OCI-LY7 (cell line): Measurements from ENCODE around the gene NUDT13. TPM values are rescaled to one million over a fixed set of nuclear protein-coding genes. Genes with fewer than 3 reads are reported as not detected.

Experiments
- BruUV-seq: library from RNA; stranded (reverse); fragments of 400-500 nt; replicated peaks from 2 replicates; lab custom pipeline; 2021; lab: Mats Ljungman, UMichigan
- CTCF ChIA-PET: fragments of 300-600 bp; sonication (Branson Sonifier 250); formaldehyde crosslinking; loops from one replicate; lab custom pipeline; 2022; ENCODE audit warnings: antibody characterized with exemption; ENCODE audit not compliant: unreplicated experiment; lab: Charles Lee
- POLR2A ChIA-PET: fragments of 300-600 bp; sonication (Branson Sonifier 250); formaldehyde crosslinking; loops from one replicate; lab custom pipeline; 2022; ENCODE audit warnings: antibody characterized with exemption; lab: Charles Lee
- DNase-seq: peaks from one replicate; pipeline ENCODE4 v3.0.0-alpha.2; 2015; ENCODE audit warnings: low spot score
- H2AFZ ChIP-seq: fragments of 200-600 bp; sonication (generic), shearing (Covaris generic); 2 replicates; pipeline ENCODE4 v1.6.1; 2014; ENCODE audit warnings: mild to moderate bottlenecking, antibody characterized with exemption, low read length, moderate library complexity
- H3K27ac ChIP-seq: fragments of 200-600 bp; sonication (generic); 2 replicates; pipeline ENCODE4 v1.5.1; 2014; ENCODE audit warnings: mixed run types, low read depth, mild to moderate bottlenecking, moderate library complexity, low read length, inconsistent platforms; ENCODE audit not compliant: poor library complexity, severe bottlenecking
- H3K36me3 ChIP-seq: fragments of 200-600 bp; sonication (generic); 2 replicates; pipeline ENCODE4 v1.6.1; 2014; ENCODE audit warnings: mild to moderate bottlenecking, antibody characterized with exemption, low read length, moderate library complexity, mixed read lengths; ENCODE audit not compliant: insufficient read depth
- H3K4me1 ChIP-seq: fragments of 200-600 bp; sonication (generic); 2 replicates; pipeline ENCODE4 v1.5.1; 2014; ENCODE audit warnings: mild to moderate bottlenecking, low read length; ENCODE audit not compliant: insufficient read depth, poor library complexity, severe bottlenecking
- H3K4me2 ChIP-seq: fragments of 200-600 bp; sonication (generic); 2 replicates; pipeline ENCODE4 v1.6.1; 2014; ENCODE audit warnings: mild to moderate bottlenecking, low read length
- H3K4me3 ChIP-seq: fragments of 200-600 bp; sonication (generic); 2 replicates; pipeline ENCODE4 v1.5.1; 2014; ENCODE audit warnings: mild to moderate bottlenecking, low read depth, low read length; ENCODE audit not compliant: poor library complexity, severe bottlenecking
- H3K79me2 ChIP-seq: fragments of 200-600 bp; sonication (generic); 2 replicates; pipeline ENCODE4 v1.6.1; 2016; ENCODE audit warnings: low read depth, mild to moderate bottlenecking, low read length, moderate library complexity, mixed read lengths; ENCODE audit not compliant: insufficient read depth
- H3K9me2 ChIP-seq: fragments of 200-600 bp; sonication (generic); 2 replicates; pipeline ENCODE4 v1.6.1; 2016; ENCODE audit warnings: mild to moderate bottlenecking, low read length, mixed read lengths; ENCODE audit not compliant: insufficient read depth
- H3K9me3 ChIP-seq: fragments of 200-600 bp; sonication (generic); 2 replicates; pipeline ENCODE4 v1.6.1; 2014; ENCODE audit warnings: mild to moderate bottlenecking, mixed run types, low read length, mixed read lengths
- H4K20me1 ChIP-seq: fragments of 200-600 bp; sonication (generic); 2 replicates; pipeline ENCODE4 v1.6.1; 2014; ENCODE audit warnings: mild to moderate bottlenecking, antibody characterized with exemption, low read length, moderate library complexity, mixed read lengths; ENCODE audit not compliant: insufficient read depth
- EZH2phosphoT487 ChIP-seq: fragments of 200-600 bp; sonication (generic); IDR thresholded peaks from 2 replicates; pipeline ENCODE4 v1.6.1; 2018; ENCODE audit warnings: low read depth, borderline replicate concordance, mild to moderate bottlenecking, mixed run types, antibody characterized with exemption, low read length, moderate library complexity, mixed read lengths
- intact Hi-C: fragments of 100-400 bp; cut with micrococcal nuclease; formaldehyde crosslinking; loops from one replicate; pipeline ENCODE4 v1.10.0; 2022; ENCODE audit not compliant: unreplicated experiment
- total RNA-seq, 2 experiments: library from RNA; depleted of rRNA in 1 of 2; stranded (reverse); fragments of >200 nt in 1 of 2; shearing (Covaris generic) in 1 of 2; gene quantifications; 2 replicates each; pipeline ENCODE4 v1.2.3, GENCODE V29; 2014 to 2022
- TF ChIP-seq, protein P1 (sequence below): fragments of 200-600 bp; sonication (generic); conservative IDR thresholded peaks from 2 replicates; pipeline ENCODE4 v1.5.1; 2014; ENCODE audit warnings: mild to moderate bottlenecking, antibody characterized with exemption, low read length, moderate library complexity, mixed read lengths

The NUDT13 gene
- total RNA-seq, 2 experiments from 2014 or later, result not detected

DNA sequence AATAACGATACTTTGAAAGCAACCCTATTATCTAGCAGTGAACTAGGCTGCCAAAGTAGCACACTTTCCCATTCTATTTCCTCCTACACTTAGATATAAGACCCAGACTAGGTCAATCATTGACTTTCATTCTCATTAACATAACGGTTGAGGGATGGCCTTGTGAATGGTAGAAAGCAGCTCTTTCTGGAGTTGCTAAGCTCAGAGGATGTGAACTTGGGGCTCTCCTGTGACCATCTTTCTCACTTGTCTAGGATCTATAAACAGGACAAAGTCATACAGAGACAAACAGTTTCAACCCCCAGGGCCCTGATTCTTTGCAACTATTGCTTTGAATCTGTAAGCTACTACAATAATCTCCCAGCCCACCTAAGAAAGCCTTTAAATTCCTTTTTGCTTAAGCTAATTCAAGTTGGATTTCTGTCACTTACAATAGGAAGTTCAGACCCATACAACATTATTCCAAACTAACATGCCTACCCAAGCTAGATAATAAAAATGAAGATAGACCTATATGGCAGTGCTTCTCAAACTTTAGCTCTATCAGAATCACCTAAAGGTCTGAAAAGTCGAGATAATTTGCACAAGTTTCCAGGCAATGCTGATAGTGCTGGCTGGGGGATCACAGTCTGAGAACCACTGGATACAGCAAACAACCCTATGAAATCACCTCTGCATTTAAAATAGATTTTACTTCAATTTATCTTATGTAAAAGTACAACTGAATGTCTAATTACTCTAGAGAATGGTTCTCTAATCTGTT, 30.3 kb upstream of the NUDT13 start:
- no peak for TF ChIP-seq EZH2phosphoT487
- TF ChIP-seq, protein P1, sequence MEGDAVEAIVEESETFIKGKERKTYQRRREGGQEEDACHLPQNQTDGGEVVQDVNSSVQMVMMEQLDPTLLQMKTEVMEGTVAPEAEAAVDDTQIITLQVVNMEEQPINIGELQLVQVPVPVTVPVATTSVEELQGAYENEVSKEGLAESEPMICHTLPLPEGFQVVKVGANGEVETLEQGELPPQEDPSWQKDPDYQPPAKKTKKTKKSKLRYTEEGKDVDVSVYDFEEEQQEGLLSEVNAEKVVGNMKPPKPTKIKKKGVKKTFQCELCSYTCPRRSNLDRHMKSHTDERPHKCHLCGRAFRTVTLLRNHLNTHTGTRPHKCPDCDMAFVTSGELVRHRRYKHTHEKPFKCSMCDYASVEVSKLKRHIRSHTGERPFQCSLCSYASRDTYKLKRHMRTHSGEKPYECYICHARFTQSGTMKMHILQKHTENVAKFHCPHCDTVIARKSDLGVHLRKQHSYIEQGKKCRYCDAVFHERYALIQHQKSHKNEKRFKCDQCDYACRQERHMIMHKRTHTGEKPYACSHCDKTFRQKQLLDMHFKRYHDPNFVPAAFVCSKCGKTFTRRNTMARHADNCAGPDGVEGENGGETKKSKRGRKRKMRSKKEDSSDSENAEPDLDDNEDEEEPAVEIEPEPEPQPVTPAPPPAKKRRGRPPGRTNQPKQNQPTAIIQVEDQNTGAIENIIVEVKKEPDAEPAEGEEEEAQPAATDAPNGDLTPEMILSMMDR, result no peak
- no peak for DNase-seq
- no peak overlapping the region for H2AFZ ChIP-seq
- H4K20me1 ChIP-seq, result no peaks in the 10 kb centered on the region
- no peak overlapping the region for H3K4me3 ChIP-seq
- peaks cover 11% of the 10 kb centered on the region for H3K36me3 ChIP-seq
- POLR2A ChIA-PET, result interaction anchor here (0.6 to 1.5 kb wide), 2 partner anchors 12 to 96 kb away, joined by 3 to 5 read pairs; no protein-coding TSS in a partner anchor
- no TSS peak for BruUV-seq
- H3K9me3 ChIP-seq, result no peaks in the 10 kb centered on the region
- CTCF ChIA-PET, result no interaction called here
- no peak overlapping the region for H3K4me2 ChIP-seq
- peaks cover 10% of the 10 kb centered on the region for H3K4me1 ChIP-seq
- H3K9me2 ChIP-seq, result no peaks in the 10 kb centered on the region
- intact Hi-C loops, result no loop called here
- H3K27ac ChIP-seq, result no peak overlapping the region
- peaks cover 33% of the 10 kb centered on the region; the same call in 1 of the 2 replicates for H3K79me2 ChIP-seq

DNA sequence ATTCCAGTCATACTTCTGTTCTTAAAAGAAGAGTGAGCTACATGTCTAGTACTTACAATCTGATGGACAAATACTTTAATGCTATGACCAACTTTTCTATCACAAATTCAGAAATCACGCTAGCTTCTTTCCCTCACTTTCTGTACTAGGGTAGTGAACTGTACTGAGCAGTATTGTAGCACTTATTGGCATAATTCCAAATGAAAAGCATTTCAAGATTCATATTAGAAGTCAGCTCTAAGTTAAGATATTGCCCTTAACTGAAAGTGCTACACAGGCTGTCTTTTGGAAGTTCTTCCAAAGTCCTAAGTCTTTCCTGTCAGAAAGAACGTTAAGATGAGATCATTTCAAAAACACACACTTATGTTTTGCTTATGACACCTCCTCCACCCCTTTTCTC, 27.0 kb upstream of the NUDT13 start:
- BruUV-seq, result no TSS peak
- no peak overlapping the region for H3K4me2 ChIP-seq
- no peaks in the 10 kb centered on the region for H4K20me1 ChIP-seq
- no peak overlapping the region for H2AFZ ChIP-seq
- H3K79me2 ChIP-seq, result peaks cover 36% of the 10 kb centered on the region; the same call in 1 of the 2 replicates
- TF ChIP-seq EZH2phosphoT487, result no peak
- no peak for DNase-seq
- H3K4me1 ChIP-seq, result no peaks in the 10 kb centered on the region
- no peaks in the 10 kb centered on the region for H3K9me2 ChIP-seq
- ChIA-PET CTCF (no interaction called here), POLR2A (interaction anchor here (0.5 to 2.2 kb wide), 5 partner anchors 10 to 42 kb away, joined by 3 to 11 read pairs (median 3); no protein-coding TSS in a partner anchor)
- no peaks in the 10 kb centered on the region for H3K9me3 ChIP-seq
- no peak overlapping the region for H3K27ac ChIP-seq
- H3K36me3 ChIP-seq, result peaks cover 11% of the 10 kb centered on the region
- H3K4me3 ChIP-seq, result no peak overlapping the region
- intact Hi-C loops, result no loop called here

DNA sequence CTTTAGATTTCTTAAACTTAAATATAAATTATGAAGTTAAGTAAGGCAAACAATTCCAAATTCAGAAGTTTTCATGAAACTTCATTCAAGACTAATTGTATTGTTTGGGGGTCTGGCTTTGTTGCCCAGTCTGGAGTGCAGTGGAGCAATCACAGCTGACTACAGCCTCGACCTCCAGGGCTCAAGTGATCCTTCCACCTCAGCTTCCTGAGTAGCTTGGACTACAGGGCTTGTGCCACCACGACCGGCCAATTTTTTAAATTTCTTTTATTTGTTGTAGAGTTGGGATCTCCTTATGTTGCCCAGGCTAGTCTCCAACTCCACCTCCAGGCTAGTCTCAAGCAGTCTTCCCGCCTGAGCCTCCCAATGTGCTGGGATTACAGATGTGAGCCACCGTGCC, 26.0 kb upstream of the NUDT13 start:
- Histone ChIP-seq H3K9me3 (no peaks in the 10 kb centered on the region), H3K4me3 (no peak overlapping the region), H4K20me1 (no peaks in the 10 kb centered on the region), H3K9me2 (no peaks in the 10 kb centered on the region), H3K36me3 (peaks cover 7% of the 10 kb centered on the region), H2AFZ (no peak overlapping the region), H3K4me1 (no peaks in the 10 kb centered on the region), H3K27ac (no peak overlapping the region), H3K4me2 (no peak overlapping the region), H3K79me2 (peaks cover 32% of the 10 kb centered on the region; the same call in 1 of the 2 replicates)
- no peak for DNase-seq
- ChIA-PET POLR2A (interaction anchor here (0.7 to 1.5 kb wide), 4 partner anchors 9 to 648 kb away, joined by 3 to 4 read pairs (median 3); no protein-coding TSS in a partner anchor), CTCF (no interaction called here)
- intact Hi-C loops, result no loop called here
- no TSS peak for BruUV-seq
- TF ChIP-seq, protein P1, result no peak
- TF ChIP-seq EZH2phosphoT487, result no peak
